ENCODE data around the gene L3MBTL4.

GRCh38 chr18:5941890-5942289 is 472.8 kb downstream of the L3MBTL4 start:
- TF ChIP-seq CTCF (IDR thresholded peaks at IDR 0.05) (no peak), TEAD4 (CRISPR knock-in tag; IDR thresholded peaks at IDR 0.05) (no peak), NFYB (CRISPR knock-in tag; conservative IDR thresholded peaks at IDR 0.05; ENCODE audit: low read depth) (no peak), SP1 (CRISPR knock-in tag; conservative IDR thresholded peaks at IDR 0.05) (no peak), ZNF512 (CRISPR knock-in tag; IDR thresholded peaks at IDR 0.05; ENCODE audit: borderline replicate concordance) (no peak), E2F4 (CRISPR knock-in tag; IDR thresholded peaks at IDR 0.05; ENCODE audit: borderline replicate concordance, low read depth) (no peak)

All from WTC11 (cell line).